GM21515 (cell line): ENCODE measurements around the gene PITPNM1.
"Not testable (repeated sequence)": the region's sequence is repeated elsewhere in the genome, so short reads cannot be mapped to it uniquely, and the experiment has no call there.

ENCODE experiments used
- ATAC-seq: cut with Tn5 transposase; IDR thresholded peaks from one replicate; pipeline ENCODE4 v1.9.1; 2021; ENCODE audit not compliant: unreplicated experiment

The PITPNM1 gene

GRCh38 chr11:67504950-67505581 is at the start of gene PITPNM1:
TSS of gene PITPNM1 (minus strand) at chr11:67505363. CDS start at chr11:67504180, 1,183 bp downstream.
- no peak for ATAC-seq

GRCh38 chr11:67551697-67552096 is 46.5 kb upstream of the PITPNM1 start:
- not testable (repeated sequence) for ATAC-seq

GRCh38 chr11:67551127-67551526 is 46.0 kb upstream of the PITPNM1 start:
- no peak for ATAC-seq

GRCh38 chr11:67548555-67549110 is 43.5 kb upstream of the PITPNM1 start:
- ATAC-seq = no peak

GRCh38 chr11:67548112-67548511 is 42.9 kb upstream of the PITPNM1 start:
- ATAC-seq = not testable (repeated sequence)

GRCh38 chr11:67545280-67545679 is 40.1 kb upstream of the PITPNM1 start:
- ATAC-seq = no peak

GRCh38 chr11:67544616-67545242 is 39.6 kb upstream of the PITPNM1 start:
- no peak for ATAC-seq

- ATAC-seq = no peak
These were observed 38.4 kb upstream of the PITPNM1 start for GRCh38 chr11:67543585-67543984.

- no peak for ATAC-seq
These were observed 37.8 kb upstream of the PITPNM1 start for GRCh38 chr11:67542971-67543370.

- ATAC-seq = no peak
These were observed 37.0 kb upstream of the PITPNM1 start for GRCh38 chr11:67542169-67542568.

- no peak for ATAC-seq
These were observed 36.0 kb upstream of the PITPNM1 start for GRCh38 chr11:67541198-67541597.

GRCh38 chr11:67539550-67539949 is 34.4 kb upstream of the PITPNM1 start:
- no peak for ATAC-seq

- ATAC-seq = no peak
These were observed 33.8 kb upstream of the PITPNM1 start for GRCh38 chr11:67538823-67539505.

- no peak for ATAC-seq
These were observed 33.1 kb upstream of the PITPNM1 start for GRCh38 chr11:67538306-67538705.

GRCh38 chr11:67535561-67535960 is 30.4 kb upstream of the PITPNM1 start:
- no peak for ATAC-seq

- no peak for ATAC-seq
These were observed 29.0 kb upstream of the PITPNM1 start for GRCh38 chr11:67534070-67534679.

GRCh38 chr11:67532889-67533288 is 27.7 kb upstream of the PITPNM1 start:
- ATAC-seq = no peak

- ATAC-seq = no peak
These were observed 25.1 kb upstream of the PITPNM1 start for GRCh38 chr11:67530282-67530592.

GRCh38 chr11:67528376-67528775 is 23.2 kb upstream of the PITPNM1 start:
- no peak for ATAC-seq

GRCh38 chr11:67525275-67525976 is 20.3 kb upstream of the PITPNM1 start:
- no peak for ATAC-seq

- no peak for ATAC-seq
These were observed 19.3 kb upstream of the PITPNM1 start for GRCh38 chr11:67524480-67524808.
